ENCODE results near the gene CD24.

GRCh38 chr6:106964954-106965353 is 9.6 kb downstream of the CD24 start:
- no peak for TF ChIP-seq CSDC2 (CRISPR knock-in tag; IDR thresholded peaks at IDR 0.05)
- no peak for TF ChIP-seq ZNF8 (CRISPR knock-in tag; IDR thresholded peaks at IDR 0.05)
- no peak for TF ChIP-seq TOX (CRISPR knock-in tag; IDR thresholded peaks at IDR 0.05; ENCODE audit: borderline replicate concordance)
- TF ChIP-seq CREB5 (CRISPR knock-in tag; IDR thresholded peaks at IDR 0.05; ENCODE audit: low read depth), result no peak
- TF ChIP-seq PATZ1 (CRISPR knock-in tag; IDR thresholded peaks at IDR 0.05; ENCODE audit: borderline replicate concordance), result no peak
- TF ChIP-seq POU6F1 (CRISPR knock-in tag; IDR thresholded peaks at IDR 0.05; ENCODE audit: borderline replicate concordance, low read depth), result no peak
- no peak for TF ChIP-seq ZC3H10 (CRISPR knock-in tag; IDR thresholded peaks at IDR 0.05)
- TF ChIP-seq OSR1 (CRISPR knock-in tag; IDR thresholded peaks at IDR 0.05), result no peak
- no peak for TF ChIP-seq PPARA (CRISPR knock-in tag; IDR thresholded peaks at IDR 0.05; ENCODE audit: borderline replicate concordance)
- TF ChIP-seq BACH2 (CRISPR knock-in tag; IDR thresholded peaks at IDR 0.05; ENCODE audit: borderline replicate concordance), result no peak
- TF ChIP-seq ZNF70 (CRISPR knock-in tag; IDR thresholded peaks at IDR 0.05), result no peak

Measured in SK-N-SH treated with all-trans-retinoic acid at 6 μM for 48 hours (cell line).